ENCODE measurements around the gene SSX2IP. TPM values are rescaled to one million over a fixed set of nuclear protein-coding genes. Genes with fewer than 3 reads are reported as not detected.

The SSX2IP gene
- total and polyA plus RNA-seq, 2 donors from 2014 or later, result 12.1 to 18.2 TPM

- no peaks in the 10 kb centered on the region for H3K27me3 ChIP-seq (ENCODE audit: control insufficient read depth, insufficient read depth, low read length)
- H3K4me1 ChIP-seq (ENCODE audit: control insufficient read depth in 2 of 3, insufficient read depth in 2 of 3, low read depth in 1 of 3, low read length in 3 of 3), result peaks cover 0 to 17% (median 10%) of the 10 kb centered on the region in 3 donors
- no peaks in the 10 kb centered on the region for H3K36me3 ChIP-seq (ENCODE audit: control insufficient read depth in 2 of 3, insufficient read depth in 3 of 3, low read length in 3 of 3)
- H3K27ac ChIP-seq (ENCODE audit: low read depth in 2 of 2, low read length in 2 of 2), result no peak overlapping the region
- H3K9ac ChIP-seq (ENCODE audit: low read length in 3 of 3), result no peak overlapping the region
- no peak overlapping the region for H3K4me3 ChIP-seq (ENCODE audit: low read length in 3 of 3)
- TF ChIP-seq CTCF (IDR thresholded peaks at IDR 0.05; ENCODE audit: borderline replicate concordance, extremely low read depth, insufficient read depth), result no peak
- no peaks in the 10 kb centered on the region for H3K9me3 ChIP-seq (ENCODE audit: control insufficient read depth in 2 of 3, insufficient read depth in 1 of 3, low read length in 3 of 3)
- FAIRE-seq (no peak), DNase-seq (no peak)
- intact Hi-C loops (cut with DNase I), result no loop called here
Observed at GRCh38 chr1:84632137-84632536, 58.1 kb downstream of the SSX2IP start.

GRCh38 chr1:84624876-84625275 lies 65.4 kb downstream of the SSX2IP start:
- TF ChIP-seq CTCF (IDR thresholded peaks at IDR 0.05; ENCODE audit: borderline replicate concordance, extremely low read depth, insufficient read depth), result no peak
- no peaks in the 10 kb centered on the region for H3K9me3 ChIP-seq (ENCODE audit: control insufficient read depth in 2 of 3, insufficient read depth in 1 of 3, low read length in 3 of 3)
- H3K9ac ChIP-seq (ENCODE audit: low read length in 3 of 3), result no peak overlapping the region
- H3K27ac ChIP-seq (ENCODE audit: low read depth in 2 of 2, low read length in 2 of 2), result no peak overlapping the region
- no peak for FAIRE-seq
- H3K27me3 ChIP-seq (ENCODE audit: control insufficient read depth, insufficient read depth, low read length), result no peaks in the 10 kb centered on the region
- H3K36me3 ChIP-seq (ENCODE audit: control insufficient read depth in 2 of 3, insufficient read depth in 3 of 3, low read length in 3 of 3), result no peaks in the 10 kb centered on the region
- H3K4me3 ChIP-seq (ENCODE audit: low read length in 3 of 3), result no peak overlapping the region
- H3K4me1 ChIP-seq (ENCODE audit: control insufficient read depth in 2 of 3, insufficient read depth in 2 of 3, low read depth in 1 of 3, low read length in 3 of 3), result no peaks in the 10 kb centered on the region
- DNase-seq, result no peak
- intact Hi-C loops (cut with DNase I), result loop anchor here (10.0 kb wide), 1 partner anchor 480 kb away; the partner anchor contains the start of gene PRKACB

GRCh38 chr1:84621553-84621952 lies 68.7 kb downstream of the SSX2IP start:
- Histone ChIP-seq H3K9ac (ENCODE audit: low read length in 3 of 3) (no peak overlapping the region), H3K4me1 (ENCODE audit: control insufficient read depth in 2 of 3, insufficient read depth in 2 of 3, low read depth in 1 of 3, low read length in 3 of 3) (no peaks in the 10 kb centered on the region), H3K4me3 (ENCODE audit: low read length in 3 of 3) (no peak overlapping the region), H3K9me3 (ENCODE audit: control insufficient read depth in 2 of 3, insufficient read depth in 1 of 3, low read length in 3 of 3) (no peaks in the 10 kb centered on the region), H3K27ac (ENCODE audit: low read depth in 2 of 2, low read length in 2 of 2) (no peak overlapping the region), H3K36me3 (ENCODE audit: control insufficient read depth in 2 of 3, insufficient read depth in 3 of 3, low read length in 3 of 3) (no peaks in the 10 kb centered on the region), H3K27me3 (ENCODE audit: control insufficient read depth, insufficient read depth, low read length) (no peaks in the 10 kb centered on the region)
- DNase-seq (peak in 1 of 5 donors; percentile 42), FAIRE-seq (no peak)
- intact Hi-C loops (cut with DNase I), result loop anchor here (10.0 kb wide), 1 partner anchor 477 kb away; the partner anchor contains the start of gene PRKACB
- TF ChIP-seq CTCF (IDR thresholded peaks at IDR 0.05; ENCODE audit: borderline replicate concordance, extremely low read depth, insufficient read depth), result no peak
